EH (cell line): ENCODE measurements around the gene KAZN.

ENCODE experiments used
- DNase-seq: peaks from one replicate; pipeline ENCODE4 v3.0.0-alpha.2; 2015; ENCODE audit warnings: low read depth

The KAZN gene

DNA sequence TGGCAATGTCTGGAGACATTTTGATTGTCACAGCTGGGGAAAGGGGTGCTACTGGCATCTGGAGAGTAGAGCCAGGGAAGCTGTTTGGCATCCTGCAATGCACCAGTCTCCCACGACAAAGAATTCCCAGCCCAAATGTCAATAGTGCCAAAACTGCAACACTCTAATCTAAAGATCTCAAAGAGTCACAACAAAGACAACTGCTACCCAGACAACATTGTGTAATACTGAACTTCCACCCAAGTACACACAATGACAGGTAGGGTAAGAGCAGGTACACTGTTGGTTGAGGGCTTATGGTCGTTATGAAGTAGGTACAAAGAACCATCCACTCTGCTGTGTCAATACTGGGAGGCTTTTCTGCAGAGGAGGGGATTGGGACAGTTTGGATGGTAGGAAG, 546.8 kb downstream of the KAZN start:
- DNase-seq, result no peak

DNA sequence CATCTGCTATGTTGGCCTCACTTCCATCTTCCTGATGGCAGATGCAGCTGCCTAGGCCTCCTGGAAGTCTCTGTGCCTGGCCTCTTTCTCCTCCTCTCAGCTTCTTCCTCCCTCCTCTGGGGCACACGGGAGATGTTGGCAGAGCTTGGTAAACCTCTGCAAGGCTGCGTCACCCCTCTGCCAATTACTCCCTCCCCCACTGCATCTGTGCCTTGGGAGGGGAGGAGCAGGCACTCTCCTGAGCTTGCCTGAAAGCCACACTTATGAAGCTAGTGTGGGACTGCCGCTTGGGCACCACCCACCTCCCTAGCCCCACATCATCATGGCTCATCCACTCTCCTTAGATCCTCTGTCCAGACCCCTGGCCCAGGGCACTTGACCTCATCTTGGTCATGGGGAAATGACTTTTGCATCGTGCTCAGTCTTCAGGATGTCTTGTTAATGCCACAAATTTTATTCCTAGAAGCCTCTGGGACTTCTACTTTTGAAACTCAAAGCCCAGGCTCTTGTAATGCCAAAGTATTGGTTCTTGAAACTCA, 547.7 kb downstream of the KAZN start:
- DNase-seq, result no peak

DNA sequence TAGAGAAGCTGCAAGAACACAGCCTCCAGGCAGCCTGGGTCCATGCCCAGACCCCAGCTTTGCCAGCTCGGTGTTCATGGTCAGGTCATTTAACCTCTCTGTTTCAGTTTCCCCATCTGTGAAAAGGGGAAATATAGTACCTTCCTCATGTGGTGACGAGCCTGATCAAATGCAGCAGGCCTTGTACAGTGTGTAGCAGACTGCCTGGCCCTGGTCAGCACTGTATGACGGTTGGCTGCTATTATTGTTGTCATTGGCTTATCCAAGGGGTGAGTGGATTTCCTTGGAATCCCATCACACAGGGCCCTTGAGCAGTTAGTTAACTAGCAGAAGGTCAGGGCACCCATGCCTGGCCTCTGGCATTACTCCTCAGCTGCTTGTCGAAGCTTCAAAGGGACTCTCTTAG, 548.5 kb downstream of the KAZN start:
- no peak for DNase-seq

DNA sequence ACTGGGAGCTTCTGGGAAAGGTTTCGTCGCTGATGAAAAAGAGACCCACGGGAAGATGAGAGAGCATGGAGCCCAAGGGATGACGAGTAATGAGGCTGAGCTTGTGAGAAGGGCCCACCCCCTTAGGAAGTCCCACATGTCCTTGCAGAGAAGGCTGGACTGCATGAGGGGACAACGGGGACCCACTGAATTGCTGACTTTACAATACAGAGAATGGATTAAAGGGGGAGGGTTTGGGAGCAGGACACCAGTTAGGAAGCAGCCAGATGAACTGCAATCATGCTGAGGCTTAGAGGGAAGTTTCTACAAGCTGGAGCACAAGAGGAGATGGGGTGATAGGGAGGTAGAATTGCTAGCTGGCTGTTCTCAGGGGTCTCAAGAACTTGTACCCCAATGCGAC, 549.5 kb downstream of the KAZN start:
- DNase-seq, result no peak

DNA sequence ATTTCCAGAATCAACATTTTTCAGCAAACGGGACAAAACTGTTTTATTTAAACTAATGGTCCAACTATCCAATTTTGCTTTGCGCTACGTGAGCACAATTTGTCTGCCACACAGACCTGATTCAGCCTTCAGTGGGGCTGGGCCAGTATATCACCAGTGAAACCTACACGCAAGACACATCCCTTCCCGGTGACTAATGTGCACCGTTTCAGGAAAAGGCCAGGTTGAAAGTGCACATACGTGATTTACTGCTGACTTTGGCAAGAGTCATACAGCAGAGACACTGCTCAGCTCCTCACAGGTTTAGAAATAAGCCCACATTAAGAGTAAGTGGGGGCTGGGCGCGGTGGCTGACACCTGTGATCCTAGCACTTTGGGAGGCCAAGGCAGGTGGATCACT, 550.0 kb downstream of the KAZN start:
- no peak for DNase-seq

DNA sequence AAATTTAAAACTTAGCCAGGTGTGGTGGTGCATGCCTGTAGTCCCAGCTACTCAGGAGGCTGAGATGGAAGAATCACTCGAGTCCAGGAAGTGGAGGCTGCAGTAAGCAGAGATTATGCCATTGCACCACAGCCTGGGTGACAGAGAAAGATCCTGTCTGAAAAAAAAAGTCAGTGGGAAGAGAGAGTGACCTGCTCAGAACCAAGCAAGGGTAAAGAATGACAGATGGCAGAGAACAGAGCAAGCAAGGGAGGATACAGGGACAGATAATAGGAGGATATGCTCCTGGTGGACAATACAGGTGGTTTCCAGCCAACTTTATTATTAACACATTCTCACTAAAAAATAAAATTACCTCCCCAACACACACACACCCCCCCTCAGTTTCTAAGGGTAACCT, 550.5 kb downstream of the KAZN start:
- no peak for DNase-seq

DNA sequence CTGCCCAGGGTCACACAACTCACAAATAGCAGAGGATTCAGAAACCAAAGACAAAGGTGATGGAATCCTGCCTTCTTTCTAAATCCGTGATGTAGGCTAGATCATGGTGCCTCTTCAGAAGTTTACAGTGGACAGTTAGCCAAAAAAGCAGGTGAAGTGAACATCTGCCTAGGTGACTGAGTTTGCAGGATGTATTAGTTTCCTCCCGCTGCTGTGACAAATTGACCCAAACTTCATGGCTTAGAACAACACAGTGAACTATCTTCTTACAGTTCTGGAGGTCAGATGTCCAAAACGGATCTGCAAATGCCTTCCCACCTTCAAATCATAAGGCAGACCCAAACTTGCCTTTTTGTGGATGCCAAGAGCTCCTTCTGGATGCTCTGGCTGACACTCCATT, 551.9 kb downstream of the KAZN start:
- no peak for DNase-seq

DNA sequence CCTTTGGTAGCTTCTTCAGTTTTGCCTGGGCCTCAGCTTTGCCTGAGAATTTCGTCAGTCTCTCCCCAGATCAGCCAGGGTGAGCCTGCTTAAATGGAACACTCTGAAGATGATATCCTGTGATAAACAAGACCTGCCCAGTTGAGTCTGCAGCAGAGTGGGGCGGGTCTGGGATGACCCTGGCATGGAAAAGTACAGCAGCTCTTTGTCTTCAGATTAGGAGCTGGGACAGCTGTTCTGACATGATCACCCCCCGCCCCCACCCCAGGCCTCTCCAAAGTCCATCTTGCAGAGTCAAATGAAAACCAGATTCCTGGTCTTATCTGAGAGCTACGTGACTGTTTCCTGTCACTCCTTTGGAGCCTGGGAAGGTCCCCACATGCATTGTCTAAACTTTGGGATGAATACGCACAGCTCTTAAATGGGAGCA, 552.9 kb downstream of the KAZN start:
- DNase-seq, result no peak

DNA sequence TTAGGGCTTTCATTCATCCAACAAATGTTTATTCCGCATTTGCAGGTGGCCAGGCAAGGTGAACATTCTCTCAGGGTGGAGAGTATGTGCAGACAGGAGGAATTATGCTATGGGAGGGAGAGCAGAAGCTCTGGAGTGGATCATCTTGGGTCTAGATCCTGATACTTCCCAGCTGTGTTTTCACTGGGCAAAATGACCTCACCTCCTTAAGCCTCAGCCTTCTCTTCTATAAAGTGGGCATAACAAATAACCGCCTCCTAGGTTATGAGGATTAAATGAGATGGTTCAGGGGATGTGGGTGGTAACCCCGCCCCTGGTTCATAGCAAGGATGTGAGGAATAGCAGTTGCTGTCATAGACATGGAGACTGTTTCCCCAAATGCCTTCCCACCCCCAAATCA, 553.4 kb downstream of the KAZN start:
- DNase-seq, result no peak

DNA sequence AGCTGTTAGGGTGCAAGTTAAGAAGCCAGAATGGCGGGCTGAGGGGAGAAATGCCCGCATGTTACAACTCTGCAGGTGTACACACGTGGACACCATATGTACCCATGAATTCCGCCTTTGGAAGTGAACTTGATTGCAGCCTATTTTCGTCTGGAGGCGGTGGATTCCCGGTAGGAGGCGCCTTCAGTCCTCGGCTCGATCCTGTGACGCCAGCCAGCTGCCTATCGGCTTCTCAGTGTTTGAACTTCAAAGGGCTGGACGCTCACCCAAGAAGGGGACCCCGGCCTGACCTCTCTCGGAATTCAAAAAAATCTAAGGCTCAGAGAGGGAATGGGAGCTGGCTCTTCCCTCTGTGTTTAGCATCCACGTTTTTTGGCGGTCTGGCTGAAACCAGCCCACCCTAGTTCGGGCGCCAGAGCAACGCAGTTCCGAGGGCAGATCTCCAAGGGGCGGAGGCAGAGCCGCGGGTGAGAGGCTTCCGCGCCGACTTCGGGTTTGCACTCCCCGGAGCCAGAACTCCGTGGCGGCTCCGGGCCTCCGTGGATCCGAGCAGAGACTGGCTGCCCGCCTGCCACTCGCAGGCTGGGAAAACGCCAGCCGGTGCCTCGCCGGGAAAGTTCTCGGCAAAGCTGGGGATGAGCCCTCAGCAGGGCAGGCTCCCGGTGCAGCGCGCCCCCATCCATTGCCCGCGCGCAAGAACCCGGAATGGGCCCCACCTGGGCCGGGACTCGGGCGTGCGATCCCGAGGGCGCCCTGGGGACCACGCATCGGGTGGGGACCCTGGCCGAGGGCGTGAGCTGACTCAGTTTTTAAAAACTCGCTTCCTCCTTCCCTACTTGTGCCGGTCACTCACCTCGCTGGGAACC, 554.1 kb downstream of the KAZN start:
- peak; percentile 79 for DNase-seq

DNA sequence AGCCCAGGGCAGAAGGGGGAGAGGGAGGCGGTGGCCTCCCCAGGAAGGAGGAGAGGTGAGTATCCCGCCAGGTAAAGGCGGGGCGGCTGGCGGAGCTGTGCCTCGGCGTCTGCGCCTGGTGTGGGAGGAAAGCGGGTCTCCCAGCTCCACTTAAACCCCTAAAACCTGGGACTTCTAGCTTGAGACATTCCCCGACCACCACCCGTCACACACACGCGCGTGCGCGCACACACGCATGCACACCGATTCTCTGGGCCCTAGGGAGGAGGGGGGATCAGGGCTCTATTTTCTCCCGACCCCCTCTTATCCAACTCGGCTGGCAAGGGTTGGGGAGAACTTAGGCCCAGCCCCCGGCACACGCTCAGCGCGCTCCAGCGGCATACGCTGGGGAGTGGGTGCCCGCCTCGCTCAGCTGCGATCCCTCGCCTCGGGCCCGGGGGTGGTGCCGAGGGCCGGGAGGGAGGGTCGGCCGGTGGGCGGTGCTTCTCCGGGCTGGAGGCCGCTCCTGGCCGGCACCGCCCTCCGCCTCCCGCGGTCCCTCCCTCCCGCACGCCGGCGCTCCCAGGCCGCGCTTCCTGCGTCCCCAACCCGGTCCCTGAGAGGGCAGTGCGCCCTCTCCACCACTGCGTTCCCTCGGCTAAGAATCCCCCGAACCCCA, 554.8 kb downstream of the KAZN start, which contains the start of gene TMEM51:
TMEM51 (plus strand) TSS at position 564 of the 658 bp plus-strand sequence. CDS start 61,341 bp downstream, outside the sequence.
- DNase-seq, result peak; percentile 40

DNA sequence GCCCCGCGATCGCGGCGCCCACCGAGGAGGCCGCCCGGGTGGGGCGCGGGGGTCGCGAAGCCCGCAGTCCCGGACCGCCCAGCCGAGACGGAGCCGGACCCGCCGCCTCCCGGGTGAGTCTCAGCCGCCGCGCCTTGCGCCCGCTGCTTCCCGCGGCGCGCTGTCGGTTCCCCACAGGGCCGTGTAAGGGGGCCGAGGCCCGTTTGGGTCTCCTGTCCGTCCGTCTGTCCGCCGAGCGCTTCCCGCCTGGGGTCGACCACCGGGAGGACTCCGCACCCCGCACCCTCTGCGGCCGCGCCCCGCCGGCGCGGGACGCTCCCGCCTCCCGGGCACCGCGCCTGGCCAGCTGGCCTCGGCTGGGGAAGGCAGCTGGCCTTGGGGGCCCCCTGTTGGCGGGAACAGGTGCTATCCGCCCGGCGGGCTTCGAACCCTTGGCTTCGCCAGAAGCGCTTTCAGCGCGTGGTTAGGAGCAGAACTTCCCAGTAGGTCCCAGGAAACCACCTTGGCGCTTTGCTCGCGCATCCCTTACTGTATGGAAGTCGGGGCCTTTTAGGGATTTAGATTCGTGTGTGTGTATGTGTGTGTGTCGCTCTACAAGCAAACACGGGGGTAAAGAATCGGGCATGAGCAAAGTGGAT, 555.5 kb downstream of the KAZN start:
- peak; percentile 41 for DNase-seq

DNA sequence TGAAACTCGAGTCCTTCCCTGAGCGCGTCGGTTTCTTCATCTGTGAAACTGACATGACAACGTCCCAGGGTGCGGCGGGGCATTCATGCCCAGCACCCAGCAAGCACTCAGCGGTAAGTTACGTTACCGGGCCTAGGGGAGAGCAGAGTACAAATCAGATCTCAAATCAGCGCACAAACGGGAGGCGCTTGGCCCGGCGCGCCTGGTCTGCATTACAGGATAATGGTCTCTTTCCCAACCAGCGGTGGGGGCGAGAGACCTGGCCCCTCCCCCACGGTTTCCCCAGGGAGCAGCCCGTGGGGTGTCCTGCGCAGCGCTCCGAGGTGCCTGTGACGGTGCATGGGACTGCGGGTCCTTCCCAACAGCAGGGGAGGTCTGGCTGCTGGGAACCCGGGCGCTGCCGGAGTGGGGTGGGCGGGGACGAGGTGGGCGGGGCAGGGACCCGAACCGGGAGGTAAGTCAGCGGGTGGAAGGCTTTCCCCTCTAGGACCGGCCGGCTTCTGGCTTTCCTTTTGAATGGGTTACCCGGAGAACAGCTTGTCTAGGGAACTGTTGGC, 556.1 kb downstream of the KAZN start:
- DNase-seq, result peak; percentile 12

DNA sequence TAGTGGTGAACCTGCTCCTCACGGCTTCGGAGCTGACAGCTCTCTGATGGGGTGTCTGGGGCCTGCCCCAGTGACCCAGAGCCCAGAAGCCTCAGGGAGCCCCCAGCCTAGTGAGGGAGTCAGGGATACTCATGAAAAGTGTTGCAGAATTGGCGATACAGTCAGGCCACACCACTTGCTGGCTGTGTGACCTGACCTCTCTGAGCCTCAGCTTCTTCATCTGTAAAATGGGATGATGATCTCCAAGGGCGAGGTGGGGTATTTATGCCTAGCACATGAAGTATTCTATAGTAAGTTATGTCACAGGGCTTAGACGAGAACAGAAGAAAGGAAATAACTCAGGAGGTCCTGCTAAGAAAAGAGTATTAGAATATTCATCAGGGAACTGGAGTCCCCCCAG, 556.7 kb downstream of the KAZN start:
- DNase-seq, result no peak

DNA sequence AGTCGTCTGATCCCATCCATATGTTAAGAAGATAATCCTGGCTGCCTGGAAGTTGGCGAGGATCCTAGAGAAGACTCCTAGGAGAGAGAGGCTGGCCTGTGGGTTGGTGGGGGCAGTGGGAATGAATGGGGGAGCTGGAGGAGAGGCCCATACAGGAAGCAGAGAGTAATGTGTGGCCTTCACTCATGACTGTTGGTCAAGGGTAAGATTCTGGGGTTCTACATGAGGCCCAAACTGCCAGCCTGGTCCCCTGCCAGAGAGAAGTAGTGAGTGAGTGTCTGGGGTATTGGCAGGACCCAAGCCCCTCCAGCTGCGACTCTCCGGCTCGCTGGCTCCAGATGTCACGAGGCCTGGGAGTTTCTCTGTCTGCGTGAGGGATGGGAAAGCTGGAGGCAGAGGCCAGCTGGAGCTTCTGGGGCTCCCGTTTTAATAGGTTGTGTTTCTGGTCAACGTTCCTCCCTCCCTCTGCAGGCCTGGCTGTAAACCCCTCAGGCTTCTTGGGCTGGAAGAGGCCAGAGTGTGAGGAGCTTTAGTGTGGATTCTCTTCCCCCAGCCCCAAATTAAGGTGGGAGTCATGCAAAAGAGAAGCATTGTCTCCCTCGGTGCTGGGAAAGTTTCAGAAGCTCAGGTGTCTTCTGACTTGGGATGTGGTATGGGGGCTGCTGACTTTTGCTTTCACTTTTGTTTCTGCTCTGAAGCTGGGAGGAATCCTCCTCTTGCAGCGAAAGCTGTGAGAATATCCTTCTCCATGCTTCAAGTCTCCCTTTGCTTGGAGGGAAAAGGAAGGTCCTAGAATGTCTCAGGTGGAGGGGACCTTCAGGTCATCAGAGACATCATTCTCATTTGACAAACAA, 557.6 kb downstream of the KAZN start:
- DNase-seq, result no peak

DNA sequence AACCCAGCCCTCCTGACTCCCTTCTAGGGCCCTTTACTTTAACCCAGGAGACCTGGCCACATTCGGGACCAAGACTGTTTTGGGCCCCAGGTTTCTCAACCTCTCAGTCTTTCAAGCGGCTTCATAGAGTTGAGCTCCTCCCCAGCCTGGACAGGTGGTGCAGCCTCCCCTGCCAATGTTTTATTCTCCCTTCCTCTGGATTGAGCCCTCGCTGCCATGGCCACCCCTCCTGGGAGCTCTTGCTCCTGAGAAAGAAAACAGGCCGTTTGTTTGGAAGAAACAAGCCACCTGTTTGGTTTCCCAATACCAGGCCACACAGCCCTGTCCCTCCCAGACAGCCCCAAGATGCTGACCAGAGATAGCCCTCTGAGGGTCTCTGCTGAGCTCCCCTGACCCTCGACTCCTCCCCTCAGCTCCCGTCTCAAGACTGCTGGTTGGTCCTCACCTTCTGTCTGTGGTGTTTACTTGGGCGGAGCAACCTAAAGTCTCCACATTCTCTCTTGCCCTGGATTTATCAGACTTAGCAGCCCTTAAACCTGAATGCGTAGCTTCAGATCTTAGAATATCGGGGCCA, 558.4 kb downstream of the KAZN start:
- DNase-seq, result no peak

DNA sequence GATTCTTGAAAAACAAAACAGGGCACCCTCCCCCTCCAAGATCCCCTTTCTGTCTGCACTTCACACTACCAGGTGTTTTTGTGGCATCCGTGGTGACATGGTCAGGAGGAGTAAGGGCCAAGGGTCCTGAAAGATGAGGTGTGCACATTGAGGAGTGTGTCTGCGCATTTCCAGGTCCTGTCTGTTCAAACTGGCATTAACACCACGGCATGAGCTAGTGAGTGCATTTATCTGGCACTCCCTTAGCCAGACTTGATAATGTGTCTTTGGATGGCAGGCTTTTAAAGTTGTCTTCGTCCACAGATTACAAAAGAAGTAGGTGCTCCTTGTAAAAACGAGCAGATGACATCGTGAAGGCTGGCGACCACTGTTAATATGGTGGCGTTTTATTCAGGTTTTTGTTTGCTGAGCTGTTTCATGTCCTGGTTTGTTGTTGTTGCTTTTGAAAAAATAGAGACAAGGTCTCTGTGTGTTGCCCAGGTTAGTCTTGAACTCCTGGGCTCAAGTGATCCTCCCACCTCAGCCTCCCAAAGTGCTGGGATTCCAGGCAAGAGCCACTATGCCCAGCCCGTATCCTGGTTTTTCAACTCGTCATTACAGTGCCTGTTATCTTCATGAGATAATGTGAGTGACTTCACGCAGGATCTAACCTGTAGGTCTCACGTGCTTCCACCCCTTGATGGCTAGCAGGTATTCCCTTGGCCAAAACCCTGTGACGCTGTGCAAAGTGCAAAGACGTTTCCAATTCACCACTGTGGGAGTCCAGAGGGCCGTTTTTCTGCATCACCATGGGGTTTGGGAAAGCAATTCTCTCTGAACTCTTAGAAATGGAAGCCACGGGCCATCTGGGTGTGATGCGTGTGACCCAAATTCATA, 559.3 kb downstream of the KAZN start:
- DNase-seq, result no peak

DNA sequence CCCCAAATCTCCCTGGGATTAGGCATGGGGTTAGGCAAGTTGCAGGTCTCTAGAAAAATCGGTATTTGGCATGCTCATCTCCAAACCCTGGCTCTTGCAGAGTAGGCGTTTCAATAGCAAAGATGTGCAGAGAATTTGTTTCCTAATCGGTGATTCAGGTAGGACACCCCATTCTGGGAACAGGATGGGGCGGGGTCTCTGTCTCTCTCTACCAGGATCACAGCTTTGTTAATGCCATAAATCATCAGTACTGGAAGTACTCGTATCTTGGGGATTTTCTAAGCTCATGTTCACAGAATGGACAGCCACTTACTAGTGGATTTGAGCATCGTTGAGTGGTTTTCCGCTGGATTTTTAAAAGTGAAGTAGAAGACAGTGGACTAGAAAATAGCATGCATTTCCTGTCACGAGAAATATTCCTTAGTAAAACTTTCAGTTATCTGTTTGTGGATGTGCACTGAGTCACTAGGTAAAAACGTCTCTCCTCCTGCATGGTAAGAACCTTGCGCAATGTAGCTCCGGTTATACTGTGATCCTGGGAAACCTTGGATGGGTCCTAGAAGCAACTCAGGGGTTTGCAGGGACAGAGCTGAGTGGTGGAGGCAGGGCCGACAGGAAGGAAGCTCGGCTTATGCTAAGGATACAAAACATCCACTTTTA, 560.2 kb downstream of the KAZN start:
- DNase-seq, result peak; percentile 79

DNA sequence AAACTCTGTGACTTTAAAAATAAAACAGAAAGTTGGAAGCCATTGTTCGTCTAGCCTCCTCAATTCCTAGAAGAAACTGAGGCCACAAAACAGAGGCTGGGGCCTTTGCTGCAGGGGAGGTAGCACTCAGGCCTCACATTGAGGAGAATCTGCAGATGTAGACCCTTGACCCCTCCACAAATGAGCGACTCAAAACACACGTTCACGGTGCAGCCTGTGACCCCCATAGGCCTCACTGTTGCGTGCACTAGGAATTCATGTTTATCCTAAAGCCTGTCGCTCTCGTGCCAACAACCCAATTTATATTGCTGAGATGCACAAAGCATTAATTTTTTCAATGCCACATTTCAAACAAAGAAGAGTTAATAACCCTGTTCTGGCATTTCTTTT, 560.7 kb downstream of the KAZN start:
- DNase-seq, result no peak

DNA sequence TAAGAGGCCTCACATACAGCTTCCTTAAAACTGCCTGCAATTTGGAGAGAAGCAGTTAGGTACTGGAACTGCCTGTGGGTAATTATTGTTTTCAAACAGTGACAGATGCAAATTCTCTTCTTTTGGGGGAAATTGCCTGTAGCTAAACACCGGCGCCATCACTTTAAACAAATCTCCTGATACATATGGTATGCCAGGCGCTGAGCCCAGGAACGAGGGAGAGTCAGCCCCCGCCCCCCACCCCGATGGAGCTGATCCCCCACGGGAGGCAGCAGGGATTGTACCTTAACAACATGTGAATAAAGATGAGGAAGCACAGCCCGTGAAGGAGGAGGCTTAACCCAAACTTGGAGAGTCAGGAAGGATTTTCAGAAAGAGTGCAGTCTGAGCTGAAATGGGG, 562.1 kb downstream of the KAZN start:
- DNase-seq, result no peak
